Omental fat pad (tissue), 4 donors: ENCODE data around the gene LIN37. TPM values are rescaled to one million over a fixed set of nuclear protein-coding genes. Genes with fewer than 3 reads are reported as not detected.

ENCODE experiments used
- ATAC-seq: fragments of 150-250 bp; one replicate; pipeline ENCODE4 v1.9.1; 2016; ENCODE audit warnings: mild to moderate bottlenecking, moderate library complexity; ENCODE audit not compliant: low FRiP score
- DNase-seq: peaks from one replicate; pipeline ENCODE4 v3.0.0-alpha.2; 2019; ENCODE audit warnings: low spot score
- CTCF ChIP-seq, 3 donors: fragments of 450-650 bp; IDR thresholded peaks; one replicate each; pipeline ENCODE4 v1.5.1; 2016 to 2017; ENCODE audit warnings: antibody characterized with exemption in 3 of 3, mild to moderate bottlenecking in 3 of 3, moderate library complexity in 2 of 3
- total RNA-seq, 4 donors: library from RNA; depleted of rRNA; stranded (reverse); fragments of >200 nt; gene quantifications; one replicate each; pipeline ENCODE4 v1.1.0, GENCODE V29; 2016

LIN37 gene
- total RNA-seq, 4 donors from 2014 or later: 11.3 to 18.3 (median 15.6) TPM

GRCh38 chr19:35755131-35755549 is 6.8 kb downstream of the LIN37 start:
- DNase-seq (no peak), ATAC-seq (no peak)
- TF ChIP-seq CTCF (IDR thresholded peaks at IDR 0.05): no peak

DNA sequence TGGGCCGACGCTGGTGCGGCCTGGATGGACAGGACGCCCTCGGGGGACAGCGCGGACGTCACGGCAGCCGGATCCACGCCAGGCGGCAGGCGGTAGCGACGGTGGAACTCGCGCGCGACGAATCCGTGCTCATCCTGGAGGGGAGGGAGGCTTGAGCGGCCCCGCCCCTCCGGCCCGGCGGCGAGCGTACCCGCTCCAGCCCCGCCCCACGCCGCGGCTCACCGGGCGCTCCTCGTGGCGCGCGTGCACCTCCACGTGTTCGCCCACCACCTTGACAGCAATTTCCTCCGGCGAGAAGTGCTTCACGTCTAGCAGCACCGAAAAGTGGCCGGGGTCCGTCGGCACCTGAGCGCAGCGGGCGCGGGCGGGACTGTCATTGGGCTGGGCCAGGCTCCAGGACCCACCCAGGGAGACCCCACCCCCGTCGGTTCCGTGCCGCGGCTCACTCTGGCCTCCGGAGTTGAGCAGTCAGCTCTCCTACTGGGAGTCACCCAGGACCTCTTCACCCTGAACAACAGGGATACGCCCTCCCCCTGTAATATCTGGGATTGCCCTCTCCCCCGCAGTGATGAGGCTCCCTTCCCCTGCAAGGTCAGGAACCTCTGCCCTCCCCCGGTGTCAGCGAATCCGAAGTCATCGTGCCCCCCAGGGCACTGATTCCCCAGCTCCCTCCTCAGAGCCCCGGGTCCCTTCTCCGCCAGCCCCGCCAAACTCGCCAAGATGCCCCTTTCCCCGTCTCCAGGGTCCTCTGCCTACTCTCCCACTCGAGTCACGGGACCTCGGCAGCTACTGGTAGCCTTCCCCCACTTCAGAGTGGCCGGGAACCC is 7.4 kb downstream of the LIN37 start:
- no peak for TF ChIP-seq CTCF (IDR thresholded peaks at IDR 0.05)
- DNase-seq (peak; percentile 36), ATAC-seq (peak; percentile 33)

- DNase-seq (no peak), ATAC-seq (no peak)
- no peak for TF ChIP-seq CTCF (IDR thresholded peaks at IDR 0.05)
Measured at GRCh38 chr19:35756377-35757230, 8.2 kb downstream of the LIN37 start, which contains the start of gene HSPB6. Gene HSPB6, minus strand, starts transcription at chr19:35757029. Its CDS starts 21 bp downstream, at chr19:35757008.

- ATAC-seq: peak; percentile 79
- DNase-seq: peak; percentile 53
- no peak for TF ChIP-seq CTCF (IDR thresholded peaks at IDR 0.05)
Measured at GRCh38 chr19:35757231-35757748, 8.9 kb downstream of the LIN37 start.

- no peak for TF ChIP-seq CTCF (IDR thresholded peaks at IDR 0.05)
- peak; percentile 89 for ATAC-seq
- DNase-seq: peak; percentile 94
Measured at GRCh38 chr19:35757749-35758608, 9.6 kb downstream of the LIN37 start, which contains the start of gene PROSER3. Gene PROSER3, plus strand, starts transcription at chr19:35758176. Its CDS starts 40 bp downstream, at chr19:35758216.

DNA sequence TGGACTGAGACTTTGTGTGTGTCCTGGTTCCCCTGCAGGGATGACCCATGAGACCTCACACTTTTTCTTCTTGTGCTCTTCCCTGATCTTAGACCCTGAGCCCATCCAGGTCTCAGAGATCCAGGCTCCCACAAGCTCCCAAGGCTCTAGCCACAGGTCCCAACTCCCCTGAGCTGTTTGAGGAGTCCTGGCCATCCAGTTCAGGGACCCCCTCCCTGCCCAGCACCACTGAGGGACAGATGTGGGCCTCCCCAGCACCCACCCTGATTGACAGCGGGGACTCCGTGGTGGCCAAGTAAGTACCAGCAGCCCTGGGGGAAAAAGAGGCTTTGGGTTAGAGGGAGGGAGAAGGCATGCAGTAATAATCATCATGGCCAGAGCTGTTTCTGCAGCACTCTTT is 11.3 kb downstream of the LIN37 start:
- ATAC-seq: no peak
- DNase-seq: no peak
- TF ChIP-seq CTCF (IDR thresholded peaks at IDR 0.05): no peak
